RWPE2 (cell line): ENCODE measurements around the gene GLRA3.

ENCODE experiments used
- ATAC-seq: fragments of 200-7000 bp; cut with Tn5 transposase; 3 replicates; pipeline ENCODE4 v1.9.1; 2021; ENCODE audit warnings: low read depth
- DNase-seq: peaks from one replicate; pipeline ENCODE4 v3.0.0-alpha.2; 2020; ENCODE audit warnings: low spot score
- H3K27ac ChIP-seq: fragments of 450-650 bp; 2 replicates; pipeline ENCODE4 v1.5.1; 2017; ENCODE audit warnings: mild to moderate bottlenecking; ENCODE audit not compliant: poor library complexity, severe bottlenecking
- H3K27me3 ChIP-seq: fragments of 250-450 bp; sonication (Bioruptor Pico); 2 replicates; pipeline ENCODE4 v1.5.1; 2021; ENCODE audit warnings: mild to moderate bottlenecking, moderate library complexity; ENCODE audit not compliant: insufficient read depth, poor library complexity, severe bottlenecking
- H3K36me3 ChIP-seq: fragments of 250-450 bp; sonication (Bioruptor Pico); 2 replicates; pipeline ENCODE4 v1.5.1; 2020; ENCODE audit warnings: low read depth, mild to moderate bottlenecking, moderate library complexity
- H3K4me1 ChIP-seq: fragments of 250-450 bp; sonication (Bioruptor Pico); 2 replicates; pipeline ENCODE4 v1.5.1; 2021; ENCODE audit warnings: mild to moderate bottlenecking, moderate library complexity; ENCODE audit not compliant: insufficient read depth, poor library complexity, severe bottlenecking
- H3K4me3 ChIP-seq: fragments of 250-450 bp; sonication (Bioruptor Pico); 2 replicates; pipeline ENCODE4 v1.5.1; 2021; ENCODE audit warnings: mild to moderate bottlenecking, moderate library complexity; ENCODE audit not compliant: severe bottlenecking
- H3K9me3 ChIP-seq: fragments of 250-450 bp; sonication (Bioruptor Pico); 2 replicates; pipeline ENCODE4 v1.5.1; 2021; ENCODE audit warnings: mild to moderate bottlenecking, moderate library complexity; ENCODE audit not compliant: severe bottlenecking
- CTCF ChIP-seq: fragments of 450-650 bp; IDR thresholded peaks from one replicate; pipeline ENCODE4 v1.5.1; 2017; ENCODE audit warnings: mild to moderate bottlenecking, moderate library complexity; ENCODE audit not compliant: poor library complexity, severe bottlenecking

Gene GLRA3

GRCh38 chr4:174650711-174651355 is 178.2 kb downstream of the GLRA3 start:
- ATAC-seq (no peak), DNase-seq (no peak)
- Histone ChIP-seq H3K9me3 (no peaks in the 10 kb centered on the region), H3K4me1 (no peaks in the 10 kb centered on the region), H3K4me3 (no peak overlapping the region), H3K27me3 (no peaks in the 10 kb centered on the region), H3K36me3 (no peaks in the 10 kb centered on the region), H3K27ac (no peak overlapping the region)
- no peak for TF ChIP-seq CTCF

GRCh38 chr4:174648812-174649211 is 180.2 kb downstream of the GLRA3 start:
- Histone ChIP-seq H3K9me3 (no peaks in the 10 kb centered on the region), H3K4me3 (no peak overlapping the region), H3K27ac (no peak overlapping the region), H3K27me3 (no peaks in the 10 kb centered on the region), H3K4me1 (no peaks in the 10 kb centered on the region), H3K36me3 (no peaks in the 10 kb centered on the region)
- TF ChIP-seq CTCF = no peak
- no peak for DNase-seq
- ATAC-seq = no peak

GRCh38 chr4:174646326-174646725 is 182.7 kb downstream of the GLRA3 start:
- TF ChIP-seq CTCF = no peak

GRCh38 chr4:174640146-174640545 is 188.9 kb downstream of the GLRA3 start:
- Histone ChIP-seq H3K4me1 (no peaks in the 10 kb centered on the region), H3K27me3 (no peaks in the 10 kb centered on the region), H3K36me3 (no peaks in the 10 kb centered on the region), H3K9me3 (no peaks in the 10 kb centered on the region), H3K27ac (no peak overlapping the region), H3K4me3 (no peak overlapping the region)
- DNase-seq (no peak), ATAC-seq (no peak)
- TF ChIP-seq CTCF = no peak

More at GRCh38 chr4:174646326-174646725, 182.7 kb downstream of the GLRA3 start:
- DNase-seq (no peak), ATAC-seq (no peak)
- no peak overlapping the region for H3K4me3 ChIP-seq
- no peak overlapping the region for H3K27ac ChIP-seq
- no peaks in the 10 kb centered on the region for H3K27me3 ChIP-seq
- no peaks in the 10 kb centered on the region for H3K4me1 ChIP-seq
- H3K36me3 ChIP-seq = no peaks in the 10 kb centered on the region
- H3K9me3 ChIP-seq = no peaks in the 10 kb centered on the region

GRCh38 chr4:174635732-174636131 is 193.3 kb downstream of the GLRA3 start:
- H3K27me3 ChIP-seq = no peaks in the 10 kb centered on the region
- no peaks in the 10 kb centered on the region for H3K36me3 ChIP-seq
- TF ChIP-seq CTCF = no peak
- no peaks in the 10 kb centered on the region for H3K9me3 ChIP-seq
- H3K4me1 ChIP-seq = peaks cover 2% of the 10 kb centered on the region
- ATAC-seq (no peak), DNase-seq (no peak)
- no peak overlapping the region for H3K27ac ChIP-seq
- no peak overlapping the region for H3K4me3 ChIP-seq
